Breast epithelium (tissue), 4 donors: ENCODE data around the gene TMEM144. TPM values are rescaled to one million over a fixed set of nuclear protein-coding genes. Genes with fewer than 3 reads are reported as not detected.

Experiments
- DNase-seq, 2 donors: peaks; one replicate each; pipeline ENCODE4 v3.0.0-alpha.2; 2019; ENCODE audit warnings: low spot score in 2 of 2
- H3K27ac ChIP-seq, 2 donors: fragments of 200-600 bp; sonication (generic) in 1 of 2; one replicate each; pipeline ENCODE4 v1.5.1; 2016 to 2019; ENCODE audit warnings: mild to moderate bottlenecking in 1 of 2
- H3K27me3 ChIP-seq, 2 donors: fragments of 200-600 bp; sonication (generic) in 1 of 2; one replicate each; pipeline versions ENCODE4 v1.5.1 to v1.6.0; 2017 to 2019; ENCODE audit warnings: control low read depth in 1 of 2, mild to moderate bottlenecking in 1 of 2
- H3K36me3 ChIP-seq: fragments of 200-600 bp; one replicate; pipeline ENCODE4 v1.5.1; 2019
- H3K4me1 ChIP-seq, 2 donors: fragments of 200-600 bp; sonication (generic); one replicate each; pipeline ENCODE4 v1.5.1; 2016 to 2019; ENCODE audit warnings: control low read depth in 1 of 2
- H3K4me3 ChIP-seq, 3 donors: fragments of 200-600 bp; sonication (generic); 1 replicate in 2 of 3; 2 replicates in 1 of 3; pipeline ENCODE4 v1.5.1; 2016 to 2019; ENCODE audit warnings: mild to moderate bottlenecking in 3 of 3, moderate library complexity in 2 of 3
- H3K9me3 ChIP-seq, 2 donors: fragments of 200-600 bp; sonication (generic) in 1 of 2; one replicate each; pipeline ENCODE4 v1.5.1; 2016 to 2019; ENCODE audit warnings: control low read depth in 1 of 2
- POLR2A ChIP-seq: fragments of 450-650 bp; IDR thresholded peaks from one replicate; pipeline ENCODE4 v1.6.1; 2016; ENCODE audit warnings: antibody characterized with exemption, mild to moderate bottlenecking, moderate library complexity
- POLR2AphosphoS5 ChIP-seq, 3 donors: sonication (generic); formaldehyde crosslinking; IDR thresholded peaks; one replicate each; pipeline ENCODE4 v1.6.1; 2017; ENCODE audit warnings: antibody characterized with exemption in 3 of 3
- intact Hi-C: fragments of 100-400 bp; cut with DNase I; formaldehyde crosslinking; loops from one replicate; pipeline ENCODE4 v1.15.1; 2023; ENCODE audit warnings: low total_unique reads
- total RNA-seq, 3 donors: library from RNA; depleted of rRNA; stranded (reverse); fragments of >200 nt; gene quantifications; one replicate each; pipeline ENCODE4 v1.1.0, GENCODE V29; 2016
- TF ChIP-seq, protein P1 (sequence below), 3 donors: fragments of 450-650 bp; IDR thresholded peaks; one replicate each; pipeline ENCODE4 v1.5.1; 2016 to 2017; ENCODE audit warnings: antibody characterized with exemption in 3 of 3, mild to moderate bottlenecking in 3 of 3, moderate library complexity in 3 of 3

The TMEM144 gene
- total RNA-seq, 3 donors from 2014 or later: 14.7 to 50.1 (median 44.2) TPM

DNA sequence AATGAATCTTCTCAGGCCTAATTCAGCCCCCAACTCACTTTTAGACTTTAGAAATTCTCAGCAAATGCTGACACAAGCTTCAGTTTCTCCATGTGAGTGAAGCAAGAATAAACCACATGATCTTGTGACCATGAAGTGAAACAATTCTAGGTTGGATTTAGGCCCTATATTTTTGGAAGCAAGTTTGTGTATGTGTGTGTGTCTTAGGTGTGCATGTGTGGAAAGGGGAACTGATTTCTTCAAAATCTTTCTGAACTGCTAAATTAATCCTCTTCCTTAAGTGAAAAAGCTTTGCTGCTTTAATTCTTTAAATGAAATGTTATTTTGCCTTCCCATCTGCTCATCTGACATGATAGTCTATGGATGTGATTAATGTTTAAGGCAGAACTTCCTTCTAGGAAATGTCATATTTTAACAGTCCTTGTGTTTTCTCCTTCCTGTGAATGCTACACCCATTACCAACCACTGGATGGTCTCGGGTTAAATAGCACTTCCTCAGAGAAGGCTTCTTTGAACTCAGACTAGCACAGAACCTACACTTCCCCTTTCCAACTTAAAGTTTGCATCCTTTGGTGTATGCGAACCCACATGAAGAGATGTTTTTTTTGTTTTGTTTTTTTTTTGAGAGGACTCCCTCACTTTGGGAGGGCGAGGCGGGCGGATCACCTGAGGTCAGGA lies 1.2 kb upstream of the TMEM144 start:
- intact Hi-C loops: no loop called here
- no peak for TF ChIP-seq POLR2A
- no peak for TF ChIP-seq POLR2AphosphoS5 (IDR thresholded peaks at IDR 0.05)
- TF ChIP-seq, protein P1, sequence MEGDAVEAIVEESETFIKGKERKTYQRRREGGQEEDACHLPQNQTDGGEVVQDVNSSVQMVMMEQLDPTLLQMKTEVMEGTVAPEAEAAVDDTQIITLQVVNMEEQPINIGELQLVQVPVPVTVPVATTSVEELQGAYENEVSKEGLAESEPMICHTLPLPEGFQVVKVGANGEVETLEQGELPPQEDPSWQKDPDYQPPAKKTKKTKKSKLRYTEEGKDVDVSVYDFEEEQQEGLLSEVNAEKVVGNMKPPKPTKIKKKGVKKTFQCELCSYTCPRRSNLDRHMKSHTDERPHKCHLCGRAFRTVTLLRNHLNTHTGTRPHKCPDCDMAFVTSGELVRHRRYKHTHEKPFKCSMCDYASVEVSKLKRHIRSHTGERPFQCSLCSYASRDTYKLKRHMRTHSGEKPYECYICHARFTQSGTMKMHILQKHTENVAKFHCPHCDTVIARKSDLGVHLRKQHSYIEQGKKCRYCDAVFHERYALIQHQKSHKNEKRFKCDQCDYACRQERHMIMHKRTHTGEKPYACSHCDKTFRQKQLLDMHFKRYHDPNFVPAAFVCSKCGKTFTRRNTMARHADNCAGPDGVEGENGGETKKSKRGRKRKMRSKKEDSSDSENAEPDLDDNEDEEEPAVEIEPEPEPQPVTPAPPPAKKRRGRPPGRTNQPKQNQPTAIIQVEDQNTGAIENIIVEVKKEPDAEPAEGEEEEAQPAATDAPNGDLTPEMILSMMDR (IDR thresholded peaks at IDR 0.05): no peak
- Histone ChIP-seq H3K9me3 (no peaks in the 10 kb centered on the region), H3K27me3 (no peaks in the 10 kb centered on the region), H3K4me1 (peaks cover 0 to 3% of the 10 kb centered on the region in 2 donors), H3K27ac (peak overlapping the region; percentile 96), H3K4me3 (no peak overlapping the region), H3K36me3 (no peaks in the 10 kb centered on the region)
- no peak for DNase-seq

- Histone ChIP-seq H3K27me3 (no peaks in the 10 kb centered on the region), H3K36me3 (no peaks in the 10 kb centered on the region), H3K27ac (peak overlapping the region; percentile 96), H3K4me3 (peak overlapping the region in 2 of 3 donors; percentile 53 to 67), H3K9me3 (no peaks in the 10 kb centered on the region), H3K4me1 (peaks cover 0 to 3% of the 10 kb centered on the region in 2 donors)
- no peak for DNase-seq
- TF ChIP-seq, protein P1 (IDR thresholded peaks at IDR 0.05): no peak
- TF ChIP-seq POLR2A (no peak), POLR2AphosphoS5 (IDR thresholded peaks at IDR 0.05) (no peak)
- intact Hi-C loops: no loop called here
Observed at GRCh38 chr4:158211222-158211621, 936 bp downstream of the TMEM144 start.

DNA sequence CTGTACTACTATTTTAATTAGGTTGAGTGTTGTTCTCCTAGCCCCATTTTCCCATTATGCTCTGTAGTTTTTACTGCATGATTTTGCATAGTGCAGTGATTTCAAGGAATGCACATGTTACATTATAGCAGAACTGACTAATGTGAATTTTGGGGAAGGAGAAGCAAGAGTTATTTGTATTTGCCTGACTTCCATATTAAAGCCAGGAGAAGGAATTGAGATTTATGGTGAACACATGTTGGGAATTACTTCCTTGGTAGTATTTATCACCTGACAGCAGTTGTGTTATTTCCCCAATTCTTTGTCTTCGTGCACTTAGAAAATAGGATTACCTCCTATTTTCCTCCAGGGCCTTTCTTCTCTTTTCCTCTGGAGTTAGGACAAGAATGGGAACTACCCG lies 3.2 kb downstream of the TMEM144 start:
- H3K9me3 ChIP-seq: no peaks in the 10 kb centered on the region
- H3K4me1 ChIP-seq: peaks cover 0 to 3% of the 10 kb centered on the region in 2 donors
- no peak overlapping the region for H3K4me3 ChIP-seq
- no peaks in the 10 kb centered on the region for H3K27me3 ChIP-seq
- no peaks in the 10 kb centered on the region for H3K36me3 ChIP-seq
- TF ChIP-seq POLR2AphosphoS5 (IDR thresholded peaks at IDR 0.05): no peak
- TF ChIP-seq, protein P1 (IDR thresholded peaks at IDR 0.05): no peak
- no peak for TF ChIP-seq POLR2A
- no peak for DNase-seq
- intact Hi-C loops: no loop called here
- no peak overlapping the region for H3K27ac ChIP-seq

DNA sequence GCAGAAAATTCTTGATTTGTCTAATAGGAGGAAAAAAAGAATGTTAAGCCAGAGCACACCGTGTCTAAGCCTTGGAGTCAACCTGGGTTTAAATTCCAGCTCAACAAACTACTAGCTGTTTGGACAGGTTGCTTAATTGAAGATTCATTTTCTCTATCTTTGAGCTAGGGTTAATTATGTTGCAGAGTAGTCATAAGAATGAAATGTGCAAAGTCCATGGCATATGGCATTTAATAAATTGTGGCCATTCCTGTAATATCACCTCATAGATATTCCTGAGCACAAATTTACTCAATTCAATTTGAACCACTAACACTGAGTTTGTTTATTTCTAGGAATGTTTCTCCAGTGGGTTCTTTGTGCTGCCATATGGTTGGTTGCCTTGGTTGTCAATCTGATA lies 4.6 kb downstream of the TMEM144 start:
- Histone ChIP-seq H3K4me3 (no peak overlapping the region), H3K9me3 (no peaks in the 10 kb centered on the region), H3K36me3 (no peaks in the 10 kb centered on the region), H3K4me1 (peaks cover 0 to 3% of the 10 kb centered on the region in 2 donors), H3K27ac (no peak overlapping the region), H3K27me3 (no peaks in the 10 kb centered on the region)
- no peak for TF ChIP-seq POLR2AphosphoS5 (IDR thresholded peaks at IDR 0.05)
- TF ChIP-seq POLR2A: no peak
- DNase-seq: no peak
- intact Hi-C loops: no loop called here

DNA sequence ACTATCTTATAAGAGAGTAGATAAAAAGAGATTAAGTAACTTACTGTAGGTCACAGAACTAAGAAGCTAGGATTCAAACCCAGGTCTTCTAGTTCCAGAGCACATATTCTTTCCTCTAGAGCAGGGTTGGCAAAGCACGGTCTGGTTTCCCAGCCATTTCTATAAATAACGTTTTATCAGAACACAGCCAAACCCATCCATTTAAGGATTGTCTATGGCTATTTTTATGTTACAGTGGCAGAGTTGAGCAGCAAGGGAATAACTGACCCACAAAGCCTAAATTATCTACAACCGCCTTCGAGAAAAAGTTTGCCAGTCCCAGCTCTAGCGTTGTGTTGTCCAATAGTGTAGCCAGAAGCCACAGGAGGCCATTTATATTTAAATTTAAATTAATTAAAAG lies 7.5 kb downstream of the TMEM144 start:
- Histone ChIP-seq H3K4me3 (no peak overlapping the region), H3K27ac (no peak overlapping the region), H3K9me3 (no peaks in the 10 kb centered on the region), H3K36me3 (no peaks in the 10 kb centered on the region), H3K4me1 (no peaks in the 10 kb centered on the region), H3K27me3 (no peaks in the 10 kb centered on the region)
- no peak for DNase-seq
- TF ChIP-seq POLR2A (no peak), POLR2AphosphoS5 (IDR thresholded peaks at IDR 0.05) (no peak)
- TF ChIP-seq, protein P1 (IDR thresholded peaks at IDR 0.05): no peak
- intact Hi-C loops: no loop called here
